OCI-LY1 (cell line): ENCODE data around the gene BEND3.

Experiments
- H2AFZ ChIP-seq: fragments of 200-600 bp; sonication (generic), shearing (Covaris generic); 2 replicates; pipeline ENCODE4 v1.6.0; 2014; ENCODE audit warnings: antibody characterized with exemption, mild to moderate bottlenecking, low read length
- H3F3A ChIP-seq: fragments of 200-600 bp; sonication (generic), shearing (Covaris generic); 2 replicates; pipeline ENCODE4 v1.6.0; 2014; ENCODE audit warnings: mild to moderate bottlenecking, antibody characterized with exemption, low read length, moderate library complexity; ENCODE audit not compliant: insufficient read depth
- H3K27ac ChIP-seq: fragments of 200-600 bp; sonication (generic); 2 replicates; pipeline ENCODE4 v1.5.1; 2014; ENCODE audit warnings: low read length, mixed run types, mild to moderate bottlenecking, low read depth; ENCODE audit not compliant: poor library complexity, severe bottlenecking
- H3K27me3 ChIP-seq: fragments of 200-600 bp; sonication (generic); 2 replicates; pipeline ENCODE4 v1.6.0; 2014; ENCODE audit warnings: antibody characterized with exemption, mild to moderate bottlenecking, low read length, moderate library complexity; ENCODE audit not compliant: insufficient read depth
- H3K36me3 ChIP-seq: fragments of 200-600 bp; sonication (generic); 2 replicates; pipeline ENCODE4 v1.6.1; 2014; ENCODE audit warnings: mild to moderate bottlenecking, antibody characterized with exemption, low read length, moderate library complexity, mixed read lengths; ENCODE audit not compliant: insufficient read depth
- H3K4me1 ChIP-seq: fragments of 200-600 bp; sonication (generic); 2 replicates; pipeline ENCODE4 v1.5.1; 2014; ENCODE audit warnings: mild to moderate bottlenecking, low read length, moderate library complexity; ENCODE audit not compliant: insufficient read depth, severe bottlenecking
- H3K4me2 ChIP-seq: fragments of 200-600 bp; sonication (generic), shearing (Covaris generic); 2 replicates; pipeline ENCODE4 v1.6.1; 2014; ENCODE audit warnings: low read length
- H3K4me3 ChIP-seq: fragments of 200-600 bp; sonication (generic); 2 replicates; pipeline ENCODE4 v1.5.1; 2014; ENCODE audit warnings: low read length, low read depth, mild to moderate bottlenecking, mixed read lengths; ENCODE audit not compliant: poor library complexity, severe bottlenecking
- H3K79me2 ChIP-seq: fragments of 200-600 bp; shearing (Covaris generic); 2 replicates; pipeline ENCODE4 v1.6.1; 2016; ENCODE audit warnings: mixed run types, low read length, mixed read lengths; ENCODE audit not compliant: insufficient read depth
- H3K9ac ChIP-seq: fragments of 200-600 bp; sonication (generic), shearing (Covaris generic); 2 replicates; pipeline ENCODE4 v1.6.1; 2014; ENCODE audit warnings: mild to moderate bottlenecking, low read length, mixed read lengths
- H3K9me2 ChIP-seq: fragments of 200-600 bp; sonication (generic), shearing (Covaris generic); 2 replicates; pipeline ENCODE4 v1.6.1; 2014; ENCODE audit warnings: low read depth, mild to moderate bottlenecking, low read length, mixed read lengths
- H3K9me3 ChIP-seq: fragments of 200-600 bp; shearing (Covaris generic); 2 replicates; pipeline ENCODE4 v1.6.1; 2014; ENCODE audit warnings: low read length, mixed read lengths
- H4K20me1 ChIP-seq: fragments of 200-600 bp; sonication (generic), shearing (Covaris generic); 2 replicates; pipeline ENCODE4 v1.6.0; 2016; ENCODE audit warnings: mild to moderate bottlenecking, low read length; ENCODE audit not compliant: insufficient read depth
- EZH2 ChIP-seq: fragments of 200-600 bp; sonication (generic), shearing (Covaris generic); IDR thresholded peaks from 2 replicates; pipeline ENCODE4 v1.8.0; 2017; ENCODE audit warnings: borderline replicate concordance, mixed run types, mild to moderate bottlenecking, antibody characterized with exemption, low read length, moderate library complexity, mixed read lengths
- TF ChIP-seq, protein P1 (sequence below): fragments of 200-600 bp; sonication (generic), shearing (Covaris generic); IDR thresholded peaks from 2 replicates; pipeline ENCODE4 v1.5.1; 2017; ENCODE audit warnings: mild to moderate bottlenecking, antibody characterized with exemption, low read length, moderate library complexity, mixed read lengths

Gene BEND3

DNA sequence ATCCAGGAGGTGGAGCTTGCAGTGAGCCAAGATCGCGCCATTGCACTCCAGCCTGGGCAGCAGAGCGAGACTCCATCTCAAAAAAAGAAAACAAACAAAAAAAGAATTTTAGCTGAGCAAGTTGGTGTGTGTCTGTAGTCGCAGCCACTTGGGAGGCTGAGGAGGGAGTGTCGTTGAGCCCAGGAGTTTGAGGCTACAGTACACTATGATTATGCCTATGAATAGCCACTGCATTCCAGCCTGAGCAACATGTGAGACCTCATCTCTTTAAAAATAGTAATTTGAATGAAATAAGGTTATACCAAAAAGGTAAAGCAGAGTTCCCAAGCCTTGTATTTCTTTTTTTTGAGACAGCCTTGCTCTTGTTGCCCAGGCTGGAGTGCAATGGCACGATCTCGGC, 67.5 kb downstream of the BEND3 start:
- no peaks in the 10 kb centered on the region for H3F3A ChIP-seq
- no peak overlapping the region for H3K9ac ChIP-seq
- H3K4me3 ChIP-seq = no peak overlapping the region
- H3K4me1 ChIP-seq = peaks cover 1% of the 10 kb centered on the region
- no peaks in the 10 kb centered on the region for H3K79me2 ChIP-seq
- no peaks in the 10 kb centered on the region for H4K20me1 ChIP-seq
- no peaks in the 10 kb centered on the region for H3K9me2 ChIP-seq
- TF ChIP-seq EZH2 = no peak
- TF ChIP-seq, protein P1, sequence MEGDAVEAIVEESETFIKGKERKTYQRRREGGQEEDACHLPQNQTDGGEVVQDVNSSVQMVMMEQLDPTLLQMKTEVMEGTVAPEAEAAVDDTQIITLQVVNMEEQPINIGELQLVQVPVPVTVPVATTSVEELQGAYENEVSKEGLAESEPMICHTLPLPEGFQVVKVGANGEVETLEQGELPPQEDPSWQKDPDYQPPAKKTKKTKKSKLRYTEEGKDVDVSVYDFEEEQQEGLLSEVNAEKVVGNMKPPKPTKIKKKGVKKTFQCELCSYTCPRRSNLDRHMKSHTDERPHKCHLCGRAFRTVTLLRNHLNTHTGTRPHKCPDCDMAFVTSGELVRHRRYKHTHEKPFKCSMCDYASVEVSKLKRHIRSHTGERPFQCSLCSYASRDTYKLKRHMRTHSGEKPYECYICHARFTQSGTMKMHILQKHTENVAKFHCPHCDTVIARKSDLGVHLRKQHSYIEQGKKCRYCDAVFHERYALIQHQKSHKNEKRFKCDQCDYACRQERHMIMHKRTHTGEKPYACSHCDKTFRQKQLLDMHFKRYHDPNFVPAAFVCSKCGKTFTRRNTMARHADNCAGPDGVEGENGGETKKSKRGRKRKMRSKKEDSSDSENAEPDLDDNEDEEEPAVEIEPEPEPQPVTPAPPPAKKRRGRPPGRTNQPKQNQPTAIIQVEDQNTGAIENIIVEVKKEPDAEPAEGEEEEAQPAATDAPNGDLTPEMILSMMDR = no peak
- no peak overlapping the region for H3K27ac ChIP-seq
- peaks cover 29% of the 10 kb centered on the region for H3K36me3 ChIP-seq
- no peaks in the 10 kb centered on the region for H3K27me3 ChIP-seq
- no peak overlapping the region for H3K4me2 ChIP-seq
- no peaks in the 10 kb centered on the region for H3K9me3 ChIP-seq
- no peak overlapping the region for H2AFZ ChIP-seq

GRCh38 chr6:107045826-107046675, 69.3 kb downstream of the BEND3 start:
- no peak overlapping the region for H3K27ac ChIP-seq
- H2AFZ ChIP-seq = no peak overlapping the region
- no peaks in the 10 kb centered on the region for H3K79me2 ChIP-seq
- no peak overlapping the region for H3K4me2 ChIP-seq
- no peaks in the 10 kb centered on the region for H3F3A ChIP-seq
- H3K9me3 ChIP-seq = no peaks in the 10 kb centered on the region
- no peak overlapping the region for H3K4me3 ChIP-seq
- no peaks in the 10 kb centered on the region for H4K20me1 ChIP-seq
- peaks cover 23% of the 10 kb centered on the region for H3K36me3 ChIP-seq
- TF ChIP-seq, protein P1 = no peak
- no peak for TF ChIP-seq EZH2
- no peaks in the 10 kb centered on the region for H3K27me3 ChIP-seq
- H3K9ac ChIP-seq = no peak overlapping the region
- no peaks in the 10 kb centered on the region for H3K9me2 ChIP-seq
- H3K4me1 ChIP-seq = peaks cover 16% of the 10 kb centered on the region

- no peak overlapping the region for H3K9ac ChIP-seq
- peaks cover 14% of the 10 kb centered on the region for H3K4me1 ChIP-seq
- no peaks in the 10 kb centered on the region for H3K9me3 ChIP-seq
- H3K36me3 ChIP-seq = peaks cover 42% of the 10 kb centered on the region
- no peak overlapping the region for H3K4me3 ChIP-seq
- no peaks in the 10 kb centered on the region for H3K9me2 ChIP-seq
- no peak for TF ChIP-seq EZH2
- TF ChIP-seq, protein P1 = no peak
- no peak overlapping the region for H3K27ac ChIP-seq
- H3K27me3 ChIP-seq = no peaks in the 10 kb centered on the region
- H3K4me2 ChIP-seq = no peak overlapping the region
- no peaks in the 10 kb centered on the region for H4K20me1 ChIP-seq
- H3K79me2 ChIP-seq = 0 out of 2 replicates have a peak, but pooled peaks cover 4% of the 10 kb centered on the region
- no peak overlapping the region for H2AFZ ChIP-seq
- H3F3A ChIP-seq = no peaks in the 10 kb centered on the region
These were observed 82.2 kb downstream of the BEND3 start for GRCh38 chr6:107033126-107033525.
